IPS-15b (cell line): ENCODE data around the gene CCDC7.

ENCODE experiments used
- H3K27me3 ChIP-seq: one replicate; pipeline ENCODE4 v1.6.1; 2013; ENCODE audit warnings: low read length; ENCODE audit not compliant: control insufficient read depth, insufficient read depth
- H3K36me3 ChIP-seq: one replicate; pipeline ENCODE4 v1.6.1; 2013; ENCODE audit warnings: low read length; ENCODE audit not compliant: control insufficient read depth, insufficient read depth
- H3K4me1 ChIP-seq: one replicate; pipeline ENCODE4 v1.6.1; 2013; ENCODE audit warnings: mild to moderate bottlenecking, low read length; ENCODE audit not compliant: control insufficient read depth, insufficient read depth
- H3K4me3 ChIP-seq: one replicate; pipeline ENCODE4 v1.5.1; 2013; ENCODE audit warnings: low read depth, low read length
- H3K9ac ChIP-seq: one replicate; pipeline ENCODE4 v1.6.1; 2013; ENCODE audit warnings: low read depth, mild to moderate bottlenecking, low read length
- H3K9me3 ChIP-seq: one replicate; pipeline ENCODE4 v1.6.1; 2013; ENCODE audit warnings: mild to moderate bottlenecking, low read length; ENCODE audit not compliant: control insufficient read depth, insufficient read depth

Gene CCDC7

DNA sequence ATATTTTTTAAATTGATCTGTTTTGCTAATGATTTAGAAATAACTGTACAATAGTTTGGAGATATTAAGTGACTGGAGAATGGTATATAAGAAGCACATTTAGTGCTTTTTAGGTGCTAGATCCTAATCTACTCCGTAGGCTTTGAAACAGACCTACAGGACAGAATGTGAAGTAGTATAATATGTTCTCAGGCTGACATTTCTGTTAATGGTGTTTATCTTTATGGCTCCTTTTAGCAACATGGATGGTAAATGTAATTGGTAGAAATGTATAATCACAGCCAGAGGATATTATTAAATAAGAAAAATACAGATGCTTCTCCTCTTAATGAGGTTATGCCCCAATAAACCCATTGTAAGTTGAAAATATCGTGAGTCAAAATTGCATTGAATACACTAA is 30.6 kb upstream of the CCDC7 start:
- H3K4me3 ChIP-seq: no peak overlapping the region

DNA sequence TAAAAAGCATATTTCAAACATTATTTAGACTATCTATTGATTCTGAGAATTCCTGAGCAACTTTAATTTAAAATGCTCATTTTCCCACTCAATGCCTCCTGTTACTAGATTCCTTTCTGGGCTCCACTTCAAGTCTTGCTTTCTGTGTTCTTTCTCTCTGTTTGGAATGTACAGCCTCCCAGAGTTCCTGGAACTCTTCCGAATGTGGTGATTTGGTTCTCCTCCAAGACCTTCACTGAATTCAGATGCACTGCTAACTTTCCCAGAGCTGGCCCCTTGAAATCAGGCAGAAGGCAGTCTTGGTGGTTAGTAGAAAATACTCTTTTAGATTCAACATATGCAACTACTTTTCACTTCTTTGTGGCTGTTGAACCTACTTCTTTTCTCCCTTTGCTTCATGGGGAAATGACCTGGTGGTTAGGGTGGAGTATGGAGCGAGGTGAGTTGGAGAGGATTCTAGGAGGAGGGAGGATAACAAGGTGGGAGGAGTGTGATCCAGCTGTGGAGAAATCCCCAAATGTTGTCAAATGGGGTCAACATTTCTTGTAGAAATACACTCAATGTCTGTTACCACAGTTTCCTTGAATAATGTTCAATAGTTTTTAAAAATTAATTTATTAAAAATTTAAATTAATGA is 27.9 kb upstream of the CCDC7 start:
- H3K4me1 ChIP-seq: no peaks in the 10 kb centered on the region
- no peak overlapping the region for H3K9ac ChIP-seq
- no peak overlapping the region for H3K4me3 ChIP-seq
- no peaks in the 10 kb centered on the region for H3K36me3 ChIP-seq
- H3K9me3 ChIP-seq: no peaks in the 10 kb centered on the region
- no peaks in the 10 kb centered on the region for H3K27me3 ChIP-seq

More for the DNA sequence above, 30.6 kb upstream of the CCDC7 start:
- Histone ChIP-seq H3K36me3 (no peaks in the 10 kb centered on the region), H3K9me3 (no peaks in the 10 kb centered on the region), H3K4me1 (no peaks in the 10 kb centered on the region), H3K9ac (no peak overlapping the region), H3K27me3 (no peaks in the 10 kb centered on the region)

- Histone ChIP-seq H3K36me3 (no peaks in the 10 kb centered on the region), H3K9ac (no peak overlapping the region), H3K4me1 (no peaks in the 10 kb centered on the region), H3K4me3 (no peak overlapping the region), H3K9me3 (no peaks in the 10 kb centered on the region), H3K27me3 (no peaks in the 10 kb centered on the region)
These were observed 27.4 kb upstream of the CCDC7 start for GRCh38 chr10:32418572-32418971.

GRCh38 chr10:32419615-32420014 is 26.3 kb upstream of the CCDC7 start:
- Histone ChIP-seq H3K4me1 (no peaks in the 10 kb centered on the region), H3K9ac (no peak overlapping the region), H3K27me3 (no peaks in the 10 kb centered on the region), H3K36me3 (no peaks in the 10 kb centered on the region), H3K9me3 (no peaks in the 10 kb centered on the region), H3K4me3 (no peak overlapping the region)

GRCh38 chr10:32426186-32426585 is 19.8 kb upstream of the CCDC7 start:
- Histone ChIP-seq H3K4me1 (no peaks in the 10 kb centered on the region), H3K27me3 (no peaks in the 10 kb centered on the region), H3K4me3 (no peak overlapping the region), H3K9ac (no peak overlapping the region), H3K36me3 (no peaks in the 10 kb centered on the region), H3K9me3 (no peaks in the 10 kb centered on the region)

- Histone ChIP-seq H3K9ac (no peak overlapping the region), H3K36me3 (no peaks in the 10 kb centered on the region), H3K4me1 (no peaks in the 10 kb centered on the region), H3K4me3 (no peak overlapping the region), H3K27me3 (no peaks in the 10 kb centered on the region), H3K9me3 (no peaks in the 10 kb centered on the region)
These were observed 12.4 kb upstream of the CCDC7 start for GRCh38 chr10:32433542-32433941.

GRCh38 chr10:32436215-32436614 is 9.7 kb upstream of the CCDC7 start:
- Histone ChIP-seq H3K9ac (no peak overlapping the region), H3K36me3 (no peaks in the 10 kb centered on the region), H3K4me1 (no peaks in the 10 kb centered on the region), H3K9me3 (no peaks in the 10 kb centered on the region), H3K4me3 (no peak overlapping the region), H3K27me3 (no peaks in the 10 kb centered on the region)

DNA sequence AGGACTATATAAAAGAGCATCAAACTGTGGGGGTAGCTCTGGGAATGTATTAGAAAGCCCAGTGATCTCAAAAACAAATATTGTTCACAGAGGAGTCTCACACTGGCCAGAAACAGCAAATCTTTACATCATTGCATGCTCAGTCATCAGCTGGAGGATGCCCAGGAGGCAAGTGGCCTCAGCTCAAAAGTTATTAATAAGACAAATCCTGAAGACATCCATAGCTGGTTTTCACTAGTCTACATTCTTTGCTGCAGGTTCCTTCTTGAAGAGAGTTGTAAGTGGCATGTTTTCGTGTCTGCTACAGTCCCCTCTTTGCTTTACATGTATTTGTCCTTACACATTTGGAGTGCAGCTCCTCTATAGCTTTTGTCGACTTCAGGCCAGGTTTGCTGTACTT is 8.6 kb upstream of the CCDC7 start:
- no peaks in the 10 kb centered on the region for H3K9me3 ChIP-seq

DNA sequence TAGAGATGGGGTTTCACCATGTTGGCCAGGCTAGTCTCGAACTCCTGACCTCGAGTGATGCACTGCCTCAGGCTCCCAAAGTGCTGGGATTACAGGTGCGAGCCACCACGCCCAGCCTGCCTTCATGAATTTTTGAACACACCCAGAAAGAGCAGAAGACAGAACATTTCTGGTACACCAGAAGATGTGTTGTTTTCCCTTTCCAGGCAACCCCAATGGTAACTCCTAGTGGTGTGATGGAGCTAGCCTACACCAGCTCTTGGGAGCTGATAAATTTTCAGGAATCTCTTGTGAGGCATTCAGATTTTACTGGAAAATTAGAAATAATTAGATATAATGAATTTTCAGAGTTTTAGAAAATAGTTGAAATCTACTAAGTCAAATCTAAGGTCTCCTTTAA is 904 bp upstream of the CCDC7 start:
- Histone ChIP-seq H3K36me3 (no peaks in the 10 kb centered on the region), H3K27me3 (no peaks in the 10 kb centered on the region), H3K9me3 (no peaks in the 10 kb centered on the region), H3K9ac (no peak overlapping the region), H3K4me3 (no peak overlapping the region), H3K4me1 (no peaks in the 10 kb centered on the region)

More for the DNA sequence above, 8.6 kb upstream of the CCDC7 start:
- H3K4me1 ChIP-seq: no peaks in the 10 kb centered on the region
- no peak overlapping the region for H3K9ac ChIP-seq
- no peaks in the 10 kb centered on the region for H3K27me3 ChIP-seq
- H3K4me3 ChIP-seq: no peak overlapping the region
- H3K36me3 ChIP-seq: no peaks in the 10 kb centered on the region

GRCh38 chr10:32446536-32447406 is 831 bp downstream of the CCDC7 start:
- H3K27me3 ChIP-seq: no peaks in the 10 kb centered on the region

DNA sequence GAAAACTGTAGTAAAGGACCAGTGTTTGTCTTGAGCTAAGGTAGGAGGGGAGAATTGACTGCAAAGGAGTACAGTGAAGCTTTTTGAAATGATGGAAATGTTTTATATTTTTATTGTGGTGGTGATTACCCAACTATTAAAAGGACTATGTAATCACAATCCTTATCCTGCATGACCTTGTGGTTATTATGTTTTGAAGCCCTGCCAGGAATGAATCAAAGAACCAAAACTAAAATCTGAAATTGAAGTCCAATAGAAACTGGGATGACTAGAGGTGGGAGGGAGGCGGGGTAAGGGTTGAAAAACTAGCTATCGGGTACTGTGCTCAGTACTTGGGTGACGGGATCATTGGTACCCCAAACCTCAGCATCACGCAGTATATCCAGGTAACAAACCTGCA is 8.2 kb downstream of the CCDC7 start:
- no peaks in the 10 kb centered on the region for H3K9me3 ChIP-seq
- H3K27me3 ChIP-seq: no peaks in the 10 kb centered on the region
- no peaks in the 10 kb centered on the region for H3K36me3 ChIP-seq
- H3K9ac ChIP-seq: no peak overlapping the region
- H3K4me1 ChIP-seq: no peaks in the 10 kb centered on the region
- H3K4me3 ChIP-seq: no peak overlapping the region

More at GRCh38 chr10:32446536-32447406, 831 bp downstream of the CCDC7 start:
- no peaks in the 10 kb centered on the region for H3K9me3 ChIP-seq
- H3K4me3 ChIP-seq: peak overlapping the region; percentile 94
- no peaks in the 10 kb centered on the region for H3K4me1 ChIP-seq
- H3K36me3 ChIP-seq: no peaks in the 10 kb centered on the region
- peak overlapping the region; percentile 87 for H3K9ac ChIP-seq
